Activated CD4-positive, alpha-beta T cell treated with anti-CD3 and anti-CD28 coated beads, Interleukin-2, amount 10 ng/mL, durations not matched to agents 24 days and 14 days (primary cell): ENCODE data around the gene DPEP3. TPM values are rescaled to one million over a fixed set of nuclear protein-coding genes. Genes with fewer than 3 reads are reported as not detected.
A peak's percentile ranks its signal among the peaks of the same experiment; 100 is the strongest.
"Not testable (repeated sequence)": the region's sequence is repeated elsewhere in the genome, so short reads cannot be mapped to it uniquely, and the experiment has no call there.

Experiments
- DNase-seq: peaks from one replicate; pipeline ENCODE4 v3.0.0; 2022
- H3K27ac Mint-ChIP-seq: one replicate; pipeline ENCODE4 v1.8.0; 2022; ENCODE audit warnings: mild to moderate bottlenecking, mixed read lengths
- H3K27me3 Mint-ChIP-seq: one replicate; pipeline ENCODE4 v1.8.0; 2022; ENCODE audit warnings: mixed read lengths
- H3K36me3 Mint-ChIP-seq: one replicate; pipeline ENCODE4 v1.8.0; 2022; ENCODE audit warnings: low read depth, mild to moderate bottlenecking, mixed read lengths
- H3K4me1 Mint-ChIP-seq: one replicate; pipeline ENCODE4 v1.8.0; 2021; ENCODE audit warnings: mixed read lengths
- H3K4me3 Mint-ChIP-seq: one replicate; pipeline ENCODE4 v1.8.0; 2022; ENCODE audit warnings: mild to moderate bottlenecking, moderate library complexity, mixed read lengths
- H3K9me3 Mint-ChIP-seq: one replicate; pipeline ENCODE4 v1.8.0; 2021; ENCODE audit warnings: mixed read lengths
- intact Hi-C: fragments of 100-400 bp; cut with micrococcal nuclease; formaldehyde crosslinking; loops from one replicate; pipeline ENCODE4 v1.15.1; 2023
- total RNA-seq: library from RNA; stranded (reverse); gene quantifications from 2 replicates; pipeline ENCODE4 v1.2.3, GENCODE V29; 2022

DPEP3 gene
- total RNA-seq, 1 donor from 2014 or later: not detected

DNA sequence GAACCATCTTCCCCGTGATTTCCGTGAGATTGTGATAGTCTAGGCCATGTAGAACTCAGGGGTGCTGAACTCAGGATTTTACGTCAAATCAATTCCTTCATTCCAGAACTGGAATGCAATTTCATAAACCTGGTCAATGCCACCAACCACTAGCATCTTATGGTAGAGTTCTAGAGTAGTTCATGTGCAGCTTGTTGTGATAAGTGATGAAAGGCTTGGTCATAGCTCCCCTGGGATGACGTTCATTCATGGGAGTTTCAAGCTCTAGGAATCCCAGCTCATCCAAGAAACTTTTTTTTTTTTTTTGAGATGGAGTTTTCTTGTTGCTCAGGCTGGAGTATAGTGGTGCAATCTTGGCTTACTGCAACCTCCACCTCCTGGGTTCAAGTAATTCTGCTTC is 22.7 kb upstream of the DPEP3 start:
- H3K27ac Mint-ChIP-seq: no peak overlapping the region
- no peak overlapping the region for H3K4me3 Mint-ChIP-seq
- H3K36me3 Mint-ChIP-seq: no peaks in the 10 kb centered on the region
- intact Hi-C loops: no loop called here
- no peaks in the 10 kb centered on the region for H3K27me3 Mint-ChIP-seq
- peaks cover 34% of the 10 kb centered on the region for H3K4me1 Mint-ChIP-seq
- no peaks in the 10 kb centered on the region for H3K9me3 Mint-ChIP-seq
- no peak for DNase-seq

DNA sequence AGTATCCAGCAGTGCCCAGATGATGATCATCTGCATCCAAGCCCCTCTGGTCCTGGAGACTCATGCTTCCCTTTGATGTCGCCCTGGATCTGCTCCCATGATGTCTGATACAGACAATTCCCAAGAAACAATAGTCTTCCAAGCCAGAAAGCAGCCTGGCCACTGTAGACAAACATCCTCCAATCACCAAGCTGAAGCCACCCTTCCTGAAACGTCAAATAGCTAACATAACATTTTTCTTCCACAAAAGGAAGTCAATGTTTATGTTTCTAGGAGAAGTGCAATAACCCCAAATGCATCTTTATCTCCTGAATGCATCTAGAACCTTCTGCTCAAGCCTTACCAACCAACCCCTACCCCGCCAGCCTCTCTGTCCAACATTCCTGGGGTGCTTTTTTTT is 20.2 kb upstream of the DPEP3 start:
- H3K27ac Mint-ChIP-seq: peak overlapping the region; percentile 84
- no peaks in the 10 kb centered on the region for H3K9me3 Mint-ChIP-seq
- DNase-seq: no peak
- H3K36me3 Mint-ChIP-seq: no peaks in the 10 kb centered on the region
- no peaks in the 10 kb centered on the region for H3K27me3 Mint-ChIP-seq
- intact Hi-C loops: no loop called here
- H3K4me1 Mint-ChIP-seq: peaks cover 34% of the 10 kb centered on the region
- H3K4me3 Mint-ChIP-seq: peak overlapping the region; percentile 80

DNA sequence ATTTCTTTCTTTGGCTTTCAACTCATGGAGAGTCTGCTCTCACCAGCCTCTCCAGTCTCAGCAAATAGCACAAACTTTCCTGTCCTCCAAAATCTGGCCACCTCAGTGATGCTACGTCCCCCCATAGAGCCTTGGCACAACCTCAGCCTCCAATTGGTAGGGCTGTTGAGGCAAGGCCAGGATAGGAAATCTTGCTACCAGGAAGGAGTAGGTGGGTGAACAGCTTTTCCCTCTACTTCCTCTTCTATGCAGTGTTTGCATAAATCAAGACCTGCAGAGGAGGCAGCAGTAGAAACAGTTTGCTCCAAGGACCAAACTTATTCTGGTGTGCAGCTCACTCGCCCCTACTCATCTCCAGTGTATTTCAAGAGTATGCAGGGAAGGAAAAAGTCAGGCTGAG is 19.7 kb upstream of the DPEP3 start:
- intact Hi-C loops: loop anchor here (5.0 kb wide), 1 partner anchor 227 kb away; no protein-coding TSS in a partner anchor
- peak overlapping the region; percentile 80 for H3K4me3 Mint-ChIP-seq

DNA sequence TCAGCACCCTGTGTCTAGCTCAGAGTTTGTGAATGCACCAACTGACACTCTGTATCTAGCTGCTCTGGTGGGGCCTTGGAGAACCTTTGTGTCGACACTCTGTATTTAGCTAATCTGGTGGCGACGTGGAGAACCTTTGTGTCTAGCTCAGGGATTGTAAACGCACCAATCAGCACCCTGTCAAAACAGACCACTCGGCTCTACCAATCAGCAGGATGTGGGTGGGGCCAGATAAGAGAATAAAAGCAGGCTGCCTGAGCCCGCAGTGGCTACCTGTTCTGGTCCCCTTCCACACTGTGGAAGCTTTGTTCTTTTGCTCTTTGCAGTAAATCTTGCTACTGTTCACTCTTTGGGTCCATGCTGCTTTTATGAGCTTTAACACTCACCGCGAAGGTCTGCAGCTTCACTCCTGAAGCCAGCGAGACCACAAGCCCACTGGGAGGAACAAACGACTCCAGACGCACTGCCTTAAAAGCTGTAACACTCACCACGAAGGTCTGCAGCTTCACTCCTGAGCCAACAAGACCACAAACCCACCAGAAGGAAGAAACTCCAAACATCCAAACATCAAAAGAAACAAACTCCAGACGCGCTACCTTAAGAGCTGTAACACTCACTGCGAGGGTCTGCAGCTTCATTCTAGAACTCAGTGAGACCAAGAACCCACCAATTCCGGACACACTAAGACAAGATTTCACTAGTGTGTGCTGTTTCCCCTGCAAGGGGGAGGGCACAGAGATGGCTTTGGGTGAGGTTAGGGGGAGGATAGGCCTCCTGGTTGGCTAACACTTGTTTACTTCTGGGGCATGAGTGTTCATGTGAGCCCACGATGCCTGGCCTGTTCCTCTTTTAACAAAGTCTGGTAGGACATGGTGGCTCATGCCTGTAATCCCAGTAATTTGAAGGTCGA is 18.7 kb upstream of the DPEP3 start, which contains the start of gene DPEP2:
Gene DPEP2 (minus strand): TSS at position 706 of the 910 bp plus-strand sequence. CDS start 6,272 bp downstream, outside the sequence.
- not testable (repeated sequence) for H3K9me3 Mint-ChIP-seq, H3K27me3 Mint-ChIP-seq, H3K36me3 Mint-ChIP-seq
- intact Hi-C loops: loop anchor here (5.0 kb wide), 1 partner anchor 228 kb away; no protein-coding TSS in a partner anchor
- Mint-ChIP-seq H3K4me1 (peaks cover 40% of the 10 kb centered on the region), H3K4me3 (peak within 1 kb of the TSS; percentile 80), H3K27ac (peak within 1 kb of the TSS; percentile 84)
- DNase-seq: peak; percentile 84

More for the DNA sequence above, 19.7 kb upstream of the DPEP3 start:
- peak overlapping the region; percentile 84 for H3K27ac Mint-ChIP-seq
- no peaks in the 10 kb centered on the region for H3K9me3 Mint-ChIP-seq
- DNase-seq: peak; percentile 68
- peaks cover 37% of the 10 kb centered on the region for H3K4me1 Mint-ChIP-seq
- H3K36me3 Mint-ChIP-seq: no peaks in the 10 kb centered on the region
- no peaks in the 10 kb centered on the region for H3K27me3 Mint-ChIP-seq

DNA sequence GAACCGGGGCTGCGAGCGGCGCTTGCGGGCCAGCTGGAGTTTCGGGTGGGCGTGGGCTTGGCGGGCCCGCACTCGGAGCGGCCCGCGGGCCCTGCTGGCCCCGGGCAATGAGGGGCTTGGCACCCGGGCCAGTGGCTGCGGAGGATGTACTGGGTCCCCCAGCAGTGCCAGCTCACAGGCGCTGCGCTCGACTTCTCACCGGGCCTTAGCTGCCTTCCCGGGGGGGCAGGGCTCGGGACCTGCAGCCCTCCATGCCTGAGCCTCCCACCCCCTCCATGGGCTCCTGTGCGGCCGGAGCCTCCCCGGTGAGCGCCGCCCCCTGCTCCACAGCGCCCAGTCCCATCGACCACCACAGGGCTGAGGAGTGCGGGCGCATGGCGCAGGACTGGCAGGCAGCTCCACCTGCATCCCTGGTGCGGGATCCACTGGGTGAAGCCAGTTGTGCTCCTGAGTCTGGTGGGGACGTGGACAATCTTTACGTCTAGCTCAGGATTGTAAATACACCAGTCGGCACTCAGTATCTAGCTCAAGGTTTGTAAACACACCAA is 18.0 kb upstream of the DPEP3 start:
- H3K9me3 Mint-ChIP-seq, DNase-seq, H3K4me3 Mint-ChIP-seq, H3K36me3 Mint-ChIP-seq, H3K27me3 Mint-ChIP-seq: not testable (repeated sequence)
- peaks cover 46% of the 10 kb centered on the region for H3K4me1 Mint-ChIP-seq
- intact Hi-C loops: loop anchor here (5.0 kb wide), 1 partner anchor 229 kb away; no protein-coding TSS in a partner anchor
- peak overlapping the region; percentile 84 for H3K27ac Mint-ChIP-seq

DNA sequence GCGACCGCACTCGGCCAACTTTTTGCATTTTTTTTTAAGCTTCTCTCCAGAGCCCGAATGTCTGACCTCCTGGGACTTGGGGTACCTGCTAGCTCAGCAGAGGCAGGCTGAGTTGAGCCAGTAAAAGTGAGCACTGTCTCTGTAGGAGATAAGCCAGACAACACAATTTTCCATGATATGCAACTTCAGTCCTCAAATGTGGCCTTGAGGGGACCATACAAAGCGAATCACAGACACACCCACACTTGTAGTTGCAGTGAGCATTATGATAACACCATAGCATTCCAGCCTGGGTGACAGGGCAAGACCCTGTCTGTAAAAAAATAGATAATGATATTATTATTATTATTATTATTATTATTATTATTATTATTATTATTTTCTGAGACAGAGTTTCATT is 16.4 kb upstream of the DPEP3 start:
- Mint-ChIP-seq H3K27me3 (no peaks in the 10 kb centered on the region), H3K4me3 (no peak overlapping the region), H3K27ac (no peak overlapping the region), H3K9me3 (no peaks in the 10 kb centered on the region), H3K36me3 (no peaks in the 10 kb centered on the region), H3K4me1 (peaks cover 49% of the 10 kb centered on the region)
- intact Hi-C loops: loop anchor here (5.0 kb wide), 1 partner anchor 231 kb away; no protein-coding TSS in a partner anchor
- no peak for DNase-seq

DNA sequence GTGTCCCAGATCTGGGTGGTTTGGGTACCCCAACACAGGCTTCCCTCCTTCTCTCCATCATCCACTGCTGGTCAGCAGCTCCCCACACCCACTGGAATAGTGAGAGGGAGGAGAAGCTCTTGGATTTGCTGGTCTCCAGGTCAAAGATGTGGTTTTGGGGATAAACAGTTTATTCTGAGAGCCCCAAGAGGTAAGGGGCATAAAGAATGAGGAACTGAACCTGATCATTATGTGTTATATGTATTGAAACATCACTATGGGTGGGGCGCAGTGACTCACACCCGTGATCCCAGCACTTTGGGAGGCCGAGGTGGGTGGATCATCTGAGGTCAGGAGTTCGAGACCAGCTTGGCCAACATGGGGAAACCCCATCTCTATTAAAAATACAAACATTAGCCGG is 15.1 kb upstream of the DPEP3 start:
- no peaks in the 10 kb centered on the region for H3K36me3 Mint-ChIP-seq
- no peaks in the 10 kb centered on the region for H3K27me3 Mint-ChIP-seq
- DNase-seq: no peak
- intact Hi-C loops: loop anchor here (5.0 kb wide), 1 partner anchor 232 kb away; no protein-coding TSS in a partner anchor
- H3K4me1 Mint-ChIP-seq: peaks cover 47% of the 10 kb centered on the region
- H3K9me3 Mint-ChIP-seq: no peaks in the 10 kb centered on the region
- peak overlapping the region; percentile 78 for H3K27ac Mint-ChIP-seq
- no peak overlapping the region for H3K4me3 Mint-ChIP-seq

DNA sequence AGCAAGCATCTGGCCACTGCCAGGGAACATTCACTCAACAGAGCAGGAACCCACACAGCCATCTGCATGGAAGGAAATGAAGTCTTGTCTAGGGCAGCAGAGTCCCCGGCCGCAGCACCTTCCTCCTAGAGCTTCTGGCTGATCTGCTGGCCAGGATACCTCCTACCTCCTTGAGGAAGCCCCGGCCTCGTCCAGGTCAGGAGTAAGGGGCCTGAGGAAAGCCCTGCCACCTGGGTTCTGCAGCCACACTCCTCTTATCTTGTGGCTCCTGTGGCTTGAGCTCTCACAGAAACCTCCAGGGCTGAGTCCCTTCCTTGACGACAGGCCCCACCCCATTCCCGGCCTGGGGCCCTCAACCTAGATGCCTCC is 13.7 kb upstream of the DPEP3 start:
- H3K9me3 Mint-ChIP-seq, H3K36me3 Mint-ChIP-seq, H3K27me3 Mint-ChIP-seq, intact Hi-C loops: not testable (repeated sequence)
- DNase-seq: peak; percentile 70
- H3K27ac Mint-ChIP-seq: peak overlapping the region; percentile 96
- H3K4me3 Mint-ChIP-seq: peak overlapping the region; percentile 86
- H3K4me1 Mint-ChIP-seq: peaks cover 33% of the 10 kb centered on the region

DNA sequence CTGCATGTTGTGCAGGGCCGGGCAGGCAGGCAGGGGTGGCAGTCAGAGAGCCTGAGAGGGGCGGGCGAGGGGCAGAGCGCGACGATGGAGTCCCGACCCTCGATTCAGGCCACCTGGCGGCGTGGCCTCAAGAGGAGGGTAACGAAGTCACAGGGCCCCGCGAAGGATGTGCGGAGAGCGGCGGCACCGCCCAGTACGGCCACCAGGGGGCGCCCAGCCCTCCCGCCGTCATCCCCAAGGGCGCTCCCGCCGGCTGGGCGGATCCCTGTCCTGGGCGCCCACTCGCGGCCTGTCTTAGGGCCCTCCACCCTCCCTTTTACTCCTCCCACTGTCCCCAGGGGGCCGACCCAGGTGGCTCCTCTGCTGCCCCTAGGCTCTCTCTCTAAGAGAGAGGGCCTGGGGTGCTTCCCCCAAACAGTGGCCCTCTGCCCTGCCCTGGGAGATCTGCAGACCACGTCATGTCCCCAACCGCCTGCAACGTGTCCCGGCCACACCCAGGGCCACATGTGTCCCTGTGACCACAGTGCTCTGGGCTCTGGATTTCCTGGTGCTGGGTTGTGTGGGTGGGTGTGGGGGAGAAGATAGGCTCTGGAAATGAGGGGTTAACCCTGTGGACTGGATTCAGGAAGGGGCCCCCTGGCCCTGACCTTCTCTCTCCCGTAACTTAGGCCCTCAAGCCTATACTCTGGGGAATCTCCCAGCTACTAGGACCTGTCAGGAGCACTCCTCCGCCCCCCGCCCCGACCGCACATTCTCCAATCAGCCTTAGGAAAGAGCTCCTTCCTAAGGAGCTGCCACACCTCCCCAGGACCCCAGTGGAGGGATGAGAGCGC is 13.1 kb upstream of the DPEP3 start:
- peak; percentile 95 for DNase-seq
- H3K4me1 Mint-ChIP-seq: peaks cover 29% of the 10 kb centered on the region
- no peaks in the 10 kb centered on the region for H3K36me3 Mint-ChIP-seq
- no peaks in the 10 kb centered on the region for H3K9me3 Mint-ChIP-seq
- peak overlapping the region; percentile 86 for H3K4me3 Mint-ChIP-seq
- no peaks in the 10 kb centered on the region for H3K27me3 Mint-ChIP-seq
- intact Hi-C loops: loop anchor here (1.0 to 2.0 kb wide), 3 partner anchors 29 to 71 kb away; partner anchors contain the start of genes DDX28 and DUS2
- peak overlapping the region; percentile 96 for H3K27ac Mint-ChIP-seq

DNA sequence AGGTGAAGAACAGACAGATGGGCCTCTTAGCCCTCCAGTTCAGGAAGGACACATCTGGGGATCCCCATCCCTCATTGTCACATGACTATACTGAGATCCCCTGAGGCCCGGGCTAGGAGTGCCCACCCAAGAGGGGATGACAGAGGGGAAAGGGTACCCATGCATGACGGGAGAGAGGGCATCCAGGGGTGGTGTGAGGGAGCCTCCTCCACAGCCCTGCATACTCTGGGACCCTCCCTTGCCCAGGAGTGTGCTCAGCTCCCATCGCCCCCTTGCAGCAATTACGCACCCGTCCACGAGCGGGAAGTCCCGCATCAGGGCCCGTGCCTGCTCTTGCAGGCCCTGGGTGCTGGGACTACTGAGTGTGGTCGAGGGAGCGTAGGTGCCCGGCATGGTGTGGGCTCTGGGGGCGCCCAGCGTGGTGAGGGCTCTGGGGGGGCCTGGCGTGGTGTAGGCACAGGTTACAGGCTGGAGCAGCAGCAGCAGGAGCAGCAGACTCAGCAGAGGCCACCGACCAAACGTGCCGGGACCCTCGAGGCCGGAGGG is 12.4 kb upstream of the DPEP3 start:
- H3K27ac Mint-ChIP-seq: peak overlapping the region; percentile 76

DNA sequence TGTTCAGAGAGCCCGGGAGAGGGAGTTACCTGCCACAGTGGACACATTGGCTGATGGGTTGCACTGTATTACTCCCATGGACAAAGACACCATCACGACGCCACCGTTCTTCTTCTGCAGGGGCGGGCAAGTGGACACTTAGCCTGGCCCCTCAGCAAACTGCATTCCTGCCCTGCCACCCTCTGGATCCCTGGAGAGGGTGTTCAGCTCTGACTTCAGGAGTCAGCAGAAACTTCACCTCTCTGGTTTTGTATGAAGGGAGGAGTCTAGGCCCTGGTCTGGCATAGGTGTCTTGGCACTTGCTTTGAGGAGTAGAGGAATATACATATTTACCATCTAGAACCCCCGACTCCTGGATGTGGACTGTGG is 9.7 kb upstream of the DPEP3 start:
- no peaks in the 10 kb centered on the region for H3K36me3 Mint-ChIP-seq
- DNase-seq: no peak
- H3K9me3 Mint-ChIP-seq: no peaks in the 10 kb centered on the region
- H3K4me1 Mint-ChIP-seq: peaks cover 18% of the 10 kb centered on the region
- no peak overlapping the region for H3K27ac Mint-ChIP-seq
- H3K4me3 Mint-ChIP-seq: no peak overlapping the region
- H3K27me3 Mint-ChIP-seq: no peaks in the 10 kb centered on the region
- intact Hi-C loops: no loop called here

More for the DNA sequence above, 12.4 kb upstream of the DPEP3 start:
- no peaks in the 10 kb centered on the region for H3K9me3 Mint-ChIP-seq
- peak overlapping the region; percentile 34 for H3K4me3 Mint-ChIP-seq
- no peaks in the 10 kb centered on the region for H3K27me3 Mint-ChIP-seq
- intact Hi-C loops: loop anchor here (1.0 to 2.0 kb wide), 3 partner anchors 30 to 72 kb away; partner anchors contain the start of genes DDX28 and DUS2
- H3K4me1 Mint-ChIP-seq: peaks cover 31% of the 10 kb centered on the region
- no peak for DNase-seq
- H3K36me3 Mint-ChIP-seq: no peaks in the 10 kb centered on the region

DNA sequence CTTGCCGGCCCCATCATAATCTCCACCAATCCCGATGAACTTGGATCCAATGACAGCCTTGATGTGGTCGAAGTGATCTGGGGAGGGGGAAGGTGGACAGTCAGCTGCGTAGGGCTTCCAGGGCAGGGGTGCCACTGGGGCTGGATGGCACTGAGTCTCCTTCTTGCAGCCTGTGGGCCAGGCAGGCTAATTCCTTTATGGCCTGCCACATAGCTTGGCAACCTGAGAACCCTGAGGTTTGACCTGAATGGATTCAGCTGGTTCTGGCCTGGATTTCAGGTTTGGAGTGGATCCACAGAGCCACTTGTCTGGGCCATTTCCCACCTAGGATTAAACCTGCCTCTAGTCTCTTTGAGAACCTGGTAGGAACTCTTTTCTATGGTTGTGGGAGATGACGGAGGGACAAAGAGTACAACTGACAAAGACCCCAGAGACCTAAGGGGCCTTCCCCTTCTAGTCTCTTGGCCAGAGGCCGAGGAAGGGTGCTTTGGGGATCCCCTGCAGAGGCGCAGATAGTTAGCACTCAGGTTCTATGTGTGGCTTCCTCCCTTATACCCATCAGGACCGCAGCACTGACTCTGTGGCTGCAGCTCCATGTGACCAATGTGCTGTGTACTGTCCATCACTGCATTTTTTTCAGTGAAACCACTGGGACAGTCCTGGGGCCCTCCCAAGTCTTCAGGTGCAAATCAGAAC is 9.2 kb upstream of the DPEP3 start:
- Mint-ChIP-seq H3K27me3 (no peaks in the 10 kb centered on the region), H3K9me3 (no peaks in the 10 kb centered on the region), H3K27ac (no peak overlapping the region), H3K36me3 (no peaks in the 10 kb centered on the region), H3K4me1 (peaks cover 17% of the 10 kb centered on the region), H3K4me3 (no peak overlapping the region)
- intact Hi-C loops: no loop called here
- DNase-seq: no peak

DNA sequence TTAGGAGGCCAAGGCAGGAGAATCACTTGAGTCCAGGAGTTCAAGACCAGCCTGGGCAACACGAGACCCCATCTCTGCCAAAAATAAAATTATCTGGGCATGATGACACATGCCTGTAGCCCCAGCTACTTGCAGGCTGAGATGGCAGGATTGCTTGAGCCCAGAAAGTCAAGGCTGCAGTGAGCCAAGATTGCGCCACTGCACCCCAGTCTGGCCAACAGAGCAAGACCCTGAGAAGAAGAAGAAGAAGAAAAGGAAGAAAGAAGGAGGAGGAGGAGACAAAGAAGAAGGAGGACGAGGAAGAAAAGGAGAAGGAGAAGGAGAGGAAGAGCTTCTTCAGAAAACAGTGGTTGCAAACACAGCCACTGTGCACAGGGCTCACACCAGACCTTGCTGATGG is 8.4 kb upstream of the DPEP3 start:
- no peaks in the 10 kb centered on the region for H3K9me3 Mint-ChIP-seq
- H3K4me3 Mint-ChIP-seq: no peak overlapping the region
- peaks cover 17% of the 10 kb centered on the region for H3K4me1 Mint-ChIP-seq
- intact Hi-C loops: no loop called here
- H3K27ac Mint-ChIP-seq: no peak overlapping the region
- no peaks in the 10 kb centered on the region for H3K36me3 Mint-ChIP-seq
- no peak for DNase-seq
- no peaks in the 10 kb centered on the region for H3K27me3 Mint-ChIP-seq
